PC-3 (cell line): ENCODE results near the gene IGSF3.

Source experiments
- CTCF ChIP-seq: fragments of 300-600 bp; sonication (generic); conservative IDR thresholded peaks from 2 replicates; pipeline ENCODE4 v1.5.1; 2017; ENCODE audit warnings: antibody characterized with exemption, low read depth, mild to moderate bottlenecking, low read length
- EZH2 ChIP-seq: fragments of 300-600 bp; sonication (generic); IDR thresholded peaks from one replicate; pipeline ENCODE4 v1.6.1; 2017; ENCODE audit warnings: antibody characterized with exemption, mild to moderate bottlenecking, low read length; ENCODE audit not compliant: unreplicated experiment

GRCh38 chr1:116558140-116558549, 109.4 kb downstream of the IGSF3 start:
- no peak for TF ChIP-seq CTCF
- TF ChIP-seq EZH2: no peak
